Measurements from ENCODE around the gene RSPO4. TPM values are rescaled to one million over a fixed set of nuclear protein-coding genes. Genes with fewer than 3 reads are reported as not detected.
A peak's percentile ranks its signal among the peaks of the same experiment; 100 is the strongest.

The RSPO4 gene
- total RNA-seq, 2 experiments from 2014 or later, result 0.14 to 0.25 TPM

DNA sequence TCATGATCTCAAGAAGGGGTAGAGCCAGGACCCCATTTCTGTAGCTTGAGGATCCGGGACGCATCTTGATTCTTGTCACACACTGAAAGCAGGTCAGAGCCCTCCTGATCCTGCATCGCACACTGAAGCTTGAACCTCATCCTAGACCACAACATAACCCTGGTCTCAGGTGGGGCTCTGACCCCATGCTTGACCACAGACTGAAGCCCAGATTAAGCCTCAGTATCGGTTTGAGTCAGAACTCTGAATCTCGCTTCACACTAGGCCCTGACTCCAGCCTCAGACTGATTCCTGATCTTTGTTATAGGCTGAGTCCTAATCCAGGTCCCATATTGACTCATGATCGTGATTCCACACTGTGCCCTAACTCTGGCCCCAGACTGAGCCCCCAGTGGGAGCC lies 8.5 kb upstream of the RSPO4 start:
- H3K4me3 Mint-ChIP-seq, result no peak overlapping the region
- Histone ChIP-seq H3K4me1 (ENCODE audit: insufficient read depth, low read length) (peaks cover 1% of the 10 kb centered on the region), H3K36me3 (ENCODE audit: insufficient read depth, low read length) (no peaks in the 10 kb centered on the region), H3K27ac (ENCODE audit: low read depth in 1 of 2, low read length in 2 of 2) (no peak overlapping the region), H3K4me3 (ENCODE audit: low read length) (no peak overlapping the region), H3K27me3 (ENCODE audit: control insufficient read depth in 1 of 2, insufficient read depth in 2 of 2, low read length in 2 of 2) (peaks cover 0 to 4% of the 10 kb centered on the region in 2 experiments), H3K9me3 (ENCODE audit: control insufficient read depth in 1 of 2, insufficient read depth in 1 of 2, low read length in 2 of 2) (no peaks in the 10 kb centered on the region)
- DNase-seq, result no peak
- ChIA-PET POLR2A (no interaction called here), CTCF (no interaction called here)
- H3K9me3 Mint-ChIP-seq, result no peaks in the 10 kb centered on the region
- intact Hi-C loops (cut with DNase I, micrococcal nuclease), result no loop called here
- peaks cover 26% of the 10 kb centered on the region for H3K27me3 Mint-ChIP-seq
- TF ChIP-seq, protein P1, sequence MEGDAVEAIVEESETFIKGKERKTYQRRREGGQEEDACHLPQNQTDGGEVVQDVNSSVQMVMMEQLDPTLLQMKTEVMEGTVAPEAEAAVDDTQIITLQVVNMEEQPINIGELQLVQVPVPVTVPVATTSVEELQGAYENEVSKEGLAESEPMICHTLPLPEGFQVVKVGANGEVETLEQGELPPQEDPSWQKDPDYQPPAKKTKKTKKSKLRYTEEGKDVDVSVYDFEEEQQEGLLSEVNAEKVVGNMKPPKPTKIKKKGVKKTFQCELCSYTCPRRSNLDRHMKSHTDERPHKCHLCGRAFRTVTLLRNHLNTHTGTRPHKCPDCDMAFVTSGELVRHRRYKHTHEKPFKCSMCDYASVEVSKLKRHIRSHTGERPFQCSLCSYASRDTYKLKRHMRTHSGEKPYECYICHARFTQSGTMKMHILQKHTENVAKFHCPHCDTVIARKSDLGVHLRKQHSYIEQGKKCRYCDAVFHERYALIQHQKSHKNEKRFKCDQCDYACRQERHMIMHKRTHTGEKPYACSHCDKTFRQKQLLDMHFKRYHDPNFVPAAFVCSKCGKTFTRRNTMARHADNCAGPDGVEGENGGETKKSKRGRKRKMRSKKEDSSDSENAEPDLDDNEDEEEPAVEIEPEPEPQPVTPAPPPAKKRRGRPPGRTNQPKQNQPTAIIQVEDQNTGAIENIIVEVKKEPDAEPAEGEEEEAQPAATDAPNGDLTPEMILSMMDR (IDR thresholded peaks at IDR 0.05), result no peak
- ATAC-seq (ENCODE audit: poor library complexity), result no peak
- H3K36me3 Mint-ChIP-seq (ENCODE audit: low read depth), result no peaks in the 10 kb centered on the region
- no peak overlapping the region for H3K27ac Mint-ChIP-seq
- H3K4me1 Mint-ChIP-seq (ENCODE audit: low read depth), result no peaks in the 10 kb centered on the region

DNA sequence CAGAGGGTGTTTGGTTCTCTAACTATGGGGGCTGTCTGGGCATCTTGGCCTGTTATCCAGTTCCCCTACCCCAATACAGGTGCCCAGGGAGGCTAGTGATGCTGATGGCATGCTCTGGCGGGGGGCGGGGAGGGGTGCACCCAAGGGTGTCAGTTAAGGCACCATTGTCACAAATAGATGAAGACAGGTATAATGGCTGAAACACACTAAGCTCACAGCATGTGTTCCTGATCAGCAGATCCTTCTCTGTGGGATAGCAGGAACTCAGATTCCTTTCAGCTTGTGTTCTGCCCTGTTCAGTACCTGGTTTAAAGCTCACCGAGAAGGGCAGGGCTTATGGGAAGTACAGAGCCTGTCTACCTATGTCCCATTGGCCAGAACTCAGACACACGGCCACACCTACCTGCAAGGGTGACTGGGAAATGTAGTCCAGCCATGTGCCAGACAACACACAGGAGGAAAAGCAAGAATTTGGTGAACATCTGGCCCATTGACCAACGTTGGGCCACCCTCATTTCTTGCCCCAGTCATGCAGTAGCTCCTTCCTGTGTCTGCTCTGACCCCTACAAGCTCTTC lies 3.4 kb upstream of the RSPO4 start:
- POLR2A ChIA-PET, result no interaction called here
- TF ChIP-seq, protein P1 (IDR thresholded peaks at IDR 0.05), result no peak
- Histone ChIP-seq H3K4me1 (ENCODE audit: insufficient read depth, low read length) (peaks cover 3% of the 10 kb centered on the region), H3K27me3 (ENCODE audit: control insufficient read depth in 1 of 2, insufficient read depth in 2 of 2, low read length in 2 of 2) (peaks cover 23 to 26% of the 10 kb centered on the region in 2 experiments), H3K4me3 (ENCODE audit: low read length) (no peak overlapping the region), H3K27ac (ENCODE audit: low read depth in 1 of 2, low read length in 2 of 2) (no peak overlapping the region), H3K9me3 (ENCODE audit: control insufficient read depth in 1 of 2, insufficient read depth in 1 of 2, low read length in 2 of 2) (no peaks in the 10 kb centered on the region), H3K36me3 (ENCODE audit: insufficient read depth, low read length) (no peaks in the 10 kb centered on the region)
- H3K27ac Mint-ChIP-seq, result no peak overlapping the region
- CTCF ChIA-PET, result no interaction called here
- no peaks in the 10 kb centered on the region for H3K9me3 Mint-ChIP-seq
- H3K27me3 Mint-ChIP-seq, result peaks cover 61% of the 10 kb centered on the region
- ATAC-seq (ENCODE audit: poor library complexity) (peak; percentile 80), DNase-seq (peak in 4 of 14 experiments; percentile 14 to 52 (median 28))
- H3K4me3 Mint-ChIP-seq, result no peak overlapping the region
- intact Hi-C loops (cut with DNase I, micrococcal nuclease), result no loop called here
- peaks cover 6% of the 10 kb centered on the region for H3K4me1 Mint-ChIP-seq (ENCODE audit: low read depth)
- H3K36me3 Mint-ChIP-seq (ENCODE audit: low read depth), result no peaks in the 10 kb centered on the region

DNA sequence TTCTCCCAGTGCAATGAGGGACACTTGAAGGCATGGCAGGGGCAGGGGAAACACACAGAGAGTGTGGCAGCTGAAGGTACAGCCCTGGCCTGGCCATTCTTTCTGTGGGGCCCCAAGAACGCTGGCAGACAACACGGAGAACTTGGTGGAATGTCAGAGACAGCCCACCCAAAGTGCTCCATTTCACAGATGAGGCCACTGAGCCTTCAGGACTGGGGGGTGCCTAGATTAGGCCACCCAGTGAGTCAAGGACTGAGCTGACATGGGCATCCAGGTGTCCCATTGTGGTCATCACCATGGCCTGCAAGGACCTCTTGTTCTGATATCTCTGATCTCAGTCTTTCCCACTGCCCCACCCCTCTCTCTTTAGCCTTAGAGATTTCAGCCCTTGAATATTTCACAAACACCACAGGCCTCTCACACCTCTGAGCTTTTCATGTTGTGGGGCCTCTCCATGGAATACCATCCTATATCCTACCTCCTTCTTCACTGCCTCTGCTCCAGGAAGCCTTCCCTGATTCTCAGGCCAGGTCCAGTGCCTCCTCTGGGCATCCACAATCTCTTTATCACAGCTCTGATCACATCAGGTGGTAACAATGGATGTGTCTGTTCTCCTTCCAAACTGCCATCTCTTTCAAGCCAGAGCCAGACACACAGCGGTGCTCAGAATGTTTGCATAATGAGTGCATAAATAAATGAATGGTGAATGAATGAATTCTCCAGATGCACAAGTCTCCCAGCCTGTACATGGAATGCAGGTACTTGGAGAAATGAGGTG lies 2.0 kb upstream of the RSPO4 start:
- ChIA-PET POLR2A (no interaction called here), CTCF (no interaction called here)
- H3K27me3 ChIP-seq (ENCODE audit: control insufficient read depth in 1 of 2, insufficient read depth in 2 of 2, low read length in 2 of 2), result peaks cover 29 to 35% of the 10 kb centered on the region in 2 experiments
- Mint-ChIP-seq H3K9me3 (no peaks in the 10 kb centered on the region), H3K27me3 (peaks cover 67% of the 10 kb centered on the region), H3K27ac (no peak overlapping the region), H3K36me3 (ENCODE audit: low read depth) (no peaks in the 10 kb centered on the region), H3K4me3 (no peak overlapping the region), H3K4me1 (ENCODE audit: low read depth) (peaks cover 6% of the 10 kb centered on the region)
- H3K36me3 ChIP-seq (ENCODE audit: insufficient read depth, low read length), result no peaks in the 10 kb centered on the region
- no peak overlapping the region for H3K4me3 ChIP-seq (ENCODE audit: low read length)
- H3K4me1 ChIP-seq (ENCODE audit: insufficient read depth, low read length), result peaks cover 3% of the 10 kb centered on the region
- TF ChIP-seq, protein P1 (IDR thresholded peaks at IDR 0.05), result no peak
- no peak overlapping the region for H3K27ac ChIP-seq (ENCODE audit: low read depth in 1 of 2, low read length in 2 of 2)
- intact Hi-C loops (cut with DNase I, micrococcal nuclease), result no loop called here
- no peak for ATAC-seq (ENCODE audit: poor library complexity)
- no peak for DNase-seq
- no peaks in the 10 kb centered on the region for H3K9me3 ChIP-seq (ENCODE audit: control insufficient read depth in 1 of 2, insufficient read depth in 1 of 2, low read length in 2 of 2)
